ENCODE results near the gene WDR11.

Gene WDR11

GRCh38 chr10:120850911-120851865, at the start of gene WDR11:
Gene WDR11, plus strand, starts transcription at chr10:120851362. Its CDS starts 59 bp downstream, at chr10:120851421.
- DNase-seq: peak; percentile 97

GRCh38 chr10:120802935-120803334, 48.2 kb upstream of the WDR11 start:
- no peak for DNase-seq

- no peak for DNase-seq
These were observed 47.2 kb upstream of the WDR11 start for GRCh38 chr10:120803972-120804371.

GRCh38 chr10:120805014-120805812, 45.9 kb upstream of the WDR11 start:
- DNase-seq: no peak

GRCh38 chr10:120806081-120806480, 45.1 kb upstream of the WDR11 start:
- no peak for DNase-seq

GRCh38 chr10:120810298-120810697, 40.9 kb upstream of the WDR11 start:
- DNase-seq: no peak

GRCh38 chr10:120813085-120813484, 38.1 kb upstream of the WDR11 start:
- no peak for DNase-seq

- no peak for DNase-seq
These were observed 32.9 kb upstream of the WDR11 start for GRCh38 chr10:120818301-120818700.

- no peak for DNase-seq
These were observed 31.8 kb upstream of the WDR11 start for GRCh38 chr10:120819366-120819765.

- DNase-seq: no peak
These were observed 27.9 kb upstream of the WDR11 start for GRCh38 chr10:120823266-120823665.

GRCh38 chr10:120824881-120825309, 26.3 kb upstream of the WDR11 start:
- peak; percentile 42 to 50 for DNase-seq

GRCh38 chr10:120825878-120826769, 25.0 kb upstream of the WDR11 start:
- no peak for DNase-seq

- no peak for DNase-seq
These were observed 23.8 kb upstream of the WDR11 start for GRCh38 chr10:120827251-120827875.

- no peak for DNase-seq
These were observed 22.3 kb upstream of the WDR11 start for GRCh38 chr10:120828763-120829319.

GRCh38 chr10:120832106-120832505, 19.1 kb upstream of the WDR11 start:
- DNase-seq: no peak

- no peak for DNase-seq
These were observed 17.8 kb upstream of the WDR11 start for GRCh38 chr10:120833222-120833928.

GRCh38 chr10:120835603-120836002, 15.6 kb upstream of the WDR11 start:
- no peak for DNase-seq

- no peak for DNase-seq
These were observed 12.2 kb upstream of the WDR11 start for GRCh38 chr10:120838941-120839340.

- no peak for DNase-seq
These were observed 9.5 kb upstream of the WDR11 start for GRCh38 chr10:120841522-120842189.

GRCh38 chr10:120854388-120854787, 3.2 kb downstream of the WDR11 start:
- DNase-seq: no peak

Measured in Kasumi-1 (cell line).